HG03575 (cell line): ENCODE data around the gene EFCAB8.

Experiments used
- ATAC-seq: cut with Tn5 transposase; IDR thresholded peaks from one replicate; pipeline ENCODE4 v1.9.1; 2021; ENCODE audit not compliant: unreplicated experiment, insufficient number of reproducible peaks, low FRiP score; ENCODE audit errors: extremely low read depth

The EFCAB8 gene

DNA sequence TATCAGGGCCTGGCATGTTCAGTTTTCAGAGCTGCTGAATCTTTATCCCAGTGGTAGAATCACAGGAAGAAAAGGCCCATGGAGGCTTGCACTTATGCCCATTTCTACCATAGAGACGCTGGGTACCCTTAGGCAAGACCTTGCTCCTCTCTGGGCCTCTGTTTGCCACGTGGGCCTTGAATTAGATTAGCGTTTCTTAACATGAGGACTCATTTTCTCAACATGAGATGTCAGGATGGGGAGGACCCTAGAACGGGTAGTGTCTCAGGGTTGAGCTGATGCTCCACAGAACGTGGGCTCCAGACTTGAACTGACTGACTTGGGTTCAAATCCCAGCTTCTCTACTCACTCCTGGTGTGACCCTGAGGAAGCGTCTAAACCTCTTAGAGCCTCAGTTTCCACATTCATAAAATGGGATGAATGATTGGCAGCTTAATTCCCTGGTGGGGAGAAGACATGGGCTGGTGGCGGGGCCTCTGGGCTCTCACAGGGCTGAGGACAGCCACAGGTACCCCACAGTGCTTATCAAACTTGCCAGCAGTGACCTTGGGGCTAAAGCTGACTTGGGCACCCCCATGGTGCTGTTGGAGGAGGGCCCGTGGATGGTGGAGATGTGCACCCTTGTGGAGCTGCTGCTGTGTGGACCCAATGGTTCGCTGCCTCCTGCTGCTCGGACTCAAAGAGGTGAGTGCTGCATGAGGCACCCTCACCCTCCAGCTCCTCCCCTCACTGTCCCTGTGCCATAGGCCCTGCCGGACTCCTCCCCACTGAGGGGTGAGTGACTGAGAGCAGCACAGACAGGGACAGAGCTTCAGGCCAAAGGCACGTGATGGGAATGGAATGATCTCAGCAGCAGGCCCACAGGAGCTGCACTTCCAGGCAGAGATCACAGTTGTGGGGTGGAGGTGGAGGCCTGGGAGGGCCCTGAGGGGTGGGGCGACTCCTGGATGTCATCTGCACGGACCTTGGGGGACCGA lies 117.3 kb downstream of the EFCAB8 start:
- no peak for ATAC-seq

- ATAC-seq = no peak
Observed at GRCh38 chr20:32976746-32977145, 118.0 kb downstream of the EFCAB8 start.

DNA sequence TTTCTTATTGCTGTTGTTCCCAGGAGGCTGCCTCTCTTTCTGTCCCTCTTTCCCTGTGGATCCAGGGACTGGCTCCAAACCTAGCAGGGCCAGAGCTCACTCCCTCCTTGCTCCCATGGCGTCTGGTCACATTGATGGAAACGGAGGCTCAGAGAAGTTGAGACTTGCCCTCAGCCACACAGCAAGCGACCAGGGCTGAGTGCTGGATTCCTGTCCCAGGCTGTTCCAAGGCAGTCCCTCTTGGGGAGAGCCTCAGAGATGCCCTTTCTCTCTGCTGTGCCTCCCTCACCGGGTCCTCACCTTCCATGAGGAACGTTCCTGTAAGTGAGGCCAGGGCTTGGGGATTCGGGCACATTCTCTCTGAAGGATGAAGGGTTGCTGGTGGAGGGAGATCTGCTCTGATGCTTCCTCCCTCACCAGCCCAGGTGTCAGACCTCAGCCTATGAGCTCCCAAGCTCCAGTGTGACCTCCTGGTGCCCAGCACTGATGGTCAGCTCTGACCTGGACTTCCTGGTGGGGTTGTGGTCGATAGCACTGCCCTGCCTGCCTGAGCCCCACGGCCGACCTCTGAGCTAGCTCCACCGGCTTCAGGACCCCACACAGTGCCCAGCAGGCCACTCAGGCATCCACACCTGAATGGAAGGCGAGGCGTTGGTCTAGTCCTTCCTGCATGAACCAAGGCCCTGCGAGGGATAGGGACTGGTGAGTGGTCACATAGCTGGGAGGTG lies 118.7 kb downstream of the EFCAB8 start:
- no peak for ATAC-seq

GRCh38 chr20:32978009-32978335 lies 119.2 kb downstream of the EFCAB8 start:
- no peak for ATAC-seq

- no peak for ATAC-seq
Observed at GRCh38 chr20:32979201-32979998, 120.7 kb downstream of the EFCAB8 start.

- ATAC-seq = no peak
Observed at GRCh38 chr20:32980131-32980941, 121.6 kb downstream of the EFCAB8 start.

- no peak for ATAC-seq
Observed at GRCh38 chr20:32980990-32981389, 122.3 kb downstream of the EFCAB8 start.

GRCh38 chr20:32982617-32983458 lies 124.1 kb downstream of the EFCAB8 start:
- no peak for ATAC-seq

DNA sequence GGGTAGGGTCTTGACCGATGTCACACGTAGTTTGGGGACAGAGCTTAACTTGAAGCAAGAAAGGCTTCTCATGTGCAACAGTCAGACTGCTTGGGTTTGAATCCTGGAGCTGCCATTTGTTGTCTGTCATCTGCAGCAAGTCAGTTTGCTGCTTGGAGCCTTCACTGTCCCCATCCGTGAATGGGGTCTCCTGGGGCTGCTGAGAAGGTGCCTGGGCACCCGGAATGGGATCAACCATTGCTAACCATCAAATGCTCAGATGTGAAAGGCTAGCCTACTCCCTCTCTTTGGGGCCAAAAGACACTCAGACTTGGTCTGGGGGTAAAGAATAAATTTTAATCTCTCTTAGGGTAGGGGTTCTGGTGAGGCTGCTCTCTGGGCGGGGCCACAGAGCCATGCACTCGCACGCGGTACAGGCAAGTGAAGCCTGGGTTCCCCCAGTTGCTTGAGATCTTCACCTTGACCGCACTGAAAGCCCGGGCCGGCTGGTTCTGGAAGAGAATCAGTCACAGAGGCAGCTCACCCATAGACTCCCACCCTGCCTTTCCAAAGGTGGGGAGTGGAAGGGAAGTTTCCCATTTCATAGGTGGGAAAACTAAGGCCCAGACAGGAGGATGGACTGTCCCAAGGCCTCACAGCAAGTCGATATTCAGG lies 124.9 kb downstream of the EFCAB8 start:
- ATAC-seq = no peak

- no peak for ATAC-seq
Observed at GRCh38 chr20:32984196-32984595, 125.5 kb downstream of the EFCAB8 start.

DNA sequence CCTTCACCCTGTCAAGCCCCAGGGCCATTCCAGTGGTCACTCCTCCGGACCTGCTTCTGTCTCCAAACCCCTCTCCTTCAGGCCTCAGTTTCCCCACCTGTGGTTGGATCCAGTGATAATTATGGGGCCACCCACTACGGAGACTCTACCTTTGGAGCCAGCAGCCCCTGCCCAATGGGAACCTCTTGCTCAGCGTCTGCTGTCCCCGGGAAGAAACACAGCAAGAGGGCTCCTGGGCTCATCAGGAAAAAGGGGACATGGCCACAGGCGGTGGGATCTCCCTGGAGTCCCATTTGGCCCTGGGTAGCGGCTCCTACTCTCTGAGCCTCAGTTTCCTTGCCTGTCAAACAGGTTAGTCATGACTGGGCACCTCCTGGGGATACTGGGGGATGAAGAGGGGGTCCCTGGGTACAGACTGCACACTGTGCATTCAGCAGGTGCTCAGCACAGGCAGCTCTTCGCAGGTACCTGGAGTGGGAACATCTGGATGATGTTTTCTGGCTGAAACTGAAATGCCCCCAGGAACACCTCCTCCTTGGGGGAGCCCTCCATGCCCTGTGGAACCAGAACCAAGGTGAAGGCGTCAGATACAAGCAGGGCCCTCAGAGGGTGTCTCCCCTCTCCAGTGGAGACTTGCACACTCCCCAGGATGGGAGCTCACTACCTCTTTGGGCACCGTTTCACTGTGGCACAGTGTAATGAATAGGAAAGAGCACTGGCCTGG lies 126.1 kb downstream of the EFCAB8 start:
- ATAC-seq = no peak

- no peak for ATAC-seq
Observed at GRCh38 chr20:32985596-32985995, 126.9 kb downstream of the EFCAB8 start.

DNA sequence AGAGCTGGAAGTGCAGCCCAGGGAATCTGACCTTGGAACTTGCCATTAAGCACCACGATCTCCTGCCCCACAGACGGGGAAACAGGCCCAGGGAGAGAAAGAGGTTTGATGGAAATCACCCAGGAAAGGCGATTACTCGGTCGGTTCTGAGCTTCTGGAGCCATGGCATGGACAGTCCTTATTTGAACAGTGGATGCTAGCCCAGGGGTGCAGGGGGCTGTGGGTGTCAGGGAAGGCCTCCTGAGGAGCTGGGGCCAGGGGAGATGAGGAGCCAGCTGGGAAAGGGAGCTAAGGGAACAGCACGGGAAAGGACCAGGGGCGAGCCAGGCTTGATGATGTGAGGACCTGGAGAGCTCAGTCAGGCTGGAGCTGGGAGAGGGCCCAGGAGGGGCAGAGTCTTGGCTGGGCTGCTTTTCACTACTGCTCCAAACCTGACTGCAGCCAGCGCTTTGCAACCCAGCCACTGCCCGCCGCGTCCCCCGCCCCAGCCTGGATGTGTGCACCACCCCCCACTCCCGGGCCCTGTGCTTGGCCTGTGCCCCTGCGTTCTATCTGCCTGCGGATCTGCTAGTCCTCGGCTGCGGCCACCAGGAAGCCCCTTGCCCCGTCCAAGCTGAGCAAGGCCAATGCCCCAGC lies 127.7 kb downstream of the EFCAB8 start:
- no peak for ATAC-seq

- ATAC-seq = no peak
Observed at GRCh38 chr20:32987044-32987825, 128.5 kb downstream of the EFCAB8 start.

GRCh38 chr20:32988008-32988407 lies 129.3 kb downstream of the EFCAB8 start:
- no peak for ATAC-seq
